Measurements from ENCODE around the gene TBC1D22A.

TBC1D22A gene

GRCh38 chr22:46744581-46744980 is 17.9 kb upstream of the TBC1D22A start:
- no peak overlapping the region for H3K27ac ChIP-seq
- no peak overlapping the region for H3K4me3 ChIP-seq
- TF ChIP-seq CTCF (IDR thresholded peaks at IDR 0.05) = no peak
- DNase-seq (ENCODE audit: low spot score) = no peak

- no peak for DNase-seq (ENCODE audit: low spot score)
- H3K27ac ChIP-seq = no peak overlapping the region
- TF ChIP-seq CTCF (IDR thresholded peaks at IDR 0.05) = no peak
- no peak overlapping the region for H3K4me3 ChIP-seq
These were observed 16.3 kb upstream of the TBC1D22A start for GRCh38 chr22:46746192-46746591.

GRCh38 chr22:46746620-46747019 is 15.8 kb upstream of the TBC1D22A start:
- no peak for TF ChIP-seq CTCF (IDR thresholded peaks at IDR 0.05)
- Histone ChIP-seq H3K4me3 (no peak overlapping the region), H3K27ac (no peak overlapping the region)
- no peak for DNase-seq (ENCODE audit: low spot score)

- TF ChIP-seq CTCF (IDR thresholded peaks at IDR 0.05) = no peak
- H3K27ac ChIP-seq = no peak overlapping the region
- DNase-seq (ENCODE audit: low spot score) = no peak
- H3K4me3 ChIP-seq = no peak overlapping the region
These were observed 14.8 kb upstream of the TBC1D22A start for GRCh38 chr22:46747646-46748045.

- DNase-seq (ENCODE audit: low spot score) = no peak
- Histone ChIP-seq H3K4me3 (no peak overlapping the region), H3K27ac (no peak overlapping the region)
- TF ChIP-seq CTCF (IDR thresholded peaks at IDR 0.05) = no peak
These were observed 14.1 kb upstream of the TBC1D22A start for GRCh38 chr22:46748206-46748907.

GRCh38 chr22:46748908-46749675 is 13.4 kb upstream of the TBC1D22A start:
- no peak overlapping the region for H3K27ac ChIP-seq
- no peak overlapping the region for H3K4me3 ChIP-seq
- no peak for DNase-seq (ENCODE audit: low spot score)
- no peak for TF ChIP-seq CTCF (IDR thresholded peaks at IDR 0.05)
